ENCODE measurements around the gene EPC1.
"Not testable (repeated sequence)": the region's sequence is repeated elsewhere in the genome, so short reads cannot be mapped to it uniquely, and the experiment has no call there.

The EPC1 gene

GRCh38 chr10:32373031-32373430 lies 26.1 kb upstream of the EPC1 start:
- no peak overlapping the region for H3K27ac ChIP-seq
- H3K4me3 ChIP-seq, result no peak overlapping the region

DNA sequence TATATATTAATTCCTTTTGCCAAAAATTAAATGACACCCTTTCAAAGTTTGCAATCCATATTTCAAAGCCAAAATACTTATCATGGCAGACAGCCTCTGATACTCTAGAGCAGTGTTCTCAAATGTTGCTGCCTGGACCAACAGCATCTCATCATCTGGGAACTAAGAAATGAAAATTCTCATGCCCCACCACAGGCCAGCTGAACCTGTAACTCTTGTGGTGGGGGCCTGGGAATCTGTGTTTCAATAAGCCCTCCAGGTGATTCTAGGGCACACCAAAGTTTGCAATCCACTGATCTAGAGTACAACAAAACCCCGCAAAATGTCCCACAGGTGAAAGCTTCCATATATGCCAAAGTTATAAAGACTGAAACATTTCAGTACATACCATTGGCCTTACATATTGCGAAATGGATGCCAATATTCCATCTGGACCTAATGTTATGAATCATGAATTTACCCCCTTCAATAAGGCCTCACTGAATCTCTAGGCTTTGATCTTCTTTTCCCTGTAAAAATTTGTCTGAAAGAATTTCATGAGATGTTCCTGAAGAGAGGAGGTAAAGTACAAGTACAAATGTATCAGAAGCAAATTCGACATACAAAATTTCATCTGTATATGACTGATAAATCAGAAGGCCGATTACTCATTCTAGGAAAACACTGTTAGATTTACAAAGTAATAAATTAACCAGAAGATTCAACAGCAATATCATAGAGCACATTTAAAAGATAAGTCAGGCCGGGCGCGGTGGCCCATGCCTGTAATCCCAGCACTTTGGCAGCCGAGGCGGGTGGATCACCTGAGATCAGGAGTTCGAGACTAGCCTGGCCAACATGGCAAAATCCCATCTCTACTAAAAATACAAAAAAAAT lies 25.3 kb upstream of the EPC1 start:
- H3K27ac ChIP-seq, result no peak overlapping the region
- H3K4me3 ChIP-seq, result no peak overlapping the region

DNA sequence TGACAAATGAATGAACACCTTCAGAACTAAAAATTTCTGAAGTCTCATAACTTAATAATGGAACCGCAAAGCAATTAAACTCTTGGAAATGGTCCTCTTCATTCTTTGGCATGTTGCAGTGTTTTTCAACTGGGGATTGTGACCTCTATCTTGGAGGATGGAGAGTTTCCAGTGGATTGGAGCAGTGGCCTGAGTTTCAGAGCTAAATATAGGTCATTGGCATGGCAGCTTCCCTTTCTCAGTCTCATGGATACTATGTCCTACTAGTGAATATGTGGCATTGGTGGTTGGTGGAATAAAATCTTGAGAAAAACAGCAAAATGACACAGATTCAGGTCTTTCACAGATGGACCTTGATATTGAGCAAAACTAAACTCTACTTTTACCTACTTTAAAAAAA lies 24.1 kb upstream of the EPC1 start:
- no peak overlapping the region for H3K4me3 ChIP-seq
- H3K27ac ChIP-seq, result no peak overlapping the region

- no peak overlapping the region for H3K4me3 ChIP-seq
- H3K27ac ChIP-seq, result peak overlapping the region in 4 of 21 experiments; percentile 14 to 72 (median 58)
Measured at GRCh38 chr10:32367793-32368453, 21.0 kb upstream of the EPC1 start.

DNA sequence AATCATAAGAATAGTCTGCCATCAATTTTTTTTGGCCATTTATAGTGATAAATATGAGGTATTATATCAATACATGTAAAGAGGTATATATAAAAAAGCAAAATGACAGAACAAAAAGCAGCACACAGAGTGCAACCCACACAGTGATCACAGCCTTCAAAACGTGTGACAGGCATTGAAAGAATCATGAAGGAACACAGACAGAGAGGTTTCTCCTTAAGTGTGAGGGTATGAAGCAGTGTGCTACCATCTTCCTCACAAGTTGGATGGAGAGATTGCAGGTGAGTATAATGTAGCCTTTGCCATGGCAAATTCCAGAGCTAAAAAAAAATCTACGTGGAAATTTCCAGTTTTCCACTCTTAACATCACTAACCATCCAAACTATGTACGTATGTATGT lies 19.6 kb upstream of the EPC1 start:
- no peak overlapping the region for H3K4me3 ChIP-seq

DNA sequence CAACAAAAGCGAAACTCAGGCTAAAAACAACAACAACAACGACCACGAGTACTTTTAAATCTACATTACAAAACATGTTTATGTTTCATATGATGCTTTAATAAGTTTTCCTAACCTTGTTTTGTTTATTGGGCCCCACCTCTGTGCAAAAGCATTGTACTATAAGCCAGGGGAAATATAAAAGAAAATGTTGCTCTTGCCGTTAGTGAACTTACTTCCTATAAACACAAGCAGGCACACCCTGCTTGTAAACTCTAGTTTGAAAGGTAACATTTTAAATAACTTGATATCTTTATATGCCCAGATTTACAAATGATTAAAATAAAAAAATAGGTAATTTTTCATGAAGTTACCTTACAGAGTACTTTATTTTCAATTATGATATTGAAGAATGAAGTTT lies 19.2 kb upstream of the EPC1 start:
- Histone ChIP-seq H3K4me3 (no peak overlapping the region), H3K27ac (no peak overlapping the region)

More for the DNA sequence above, 19.6 kb upstream of the EPC1 start:
- H3K27ac ChIP-seq, result no peak overlapping the region

- H3K4me3 ChIP-seq, H3K27ac ChIP-seq: not testable (repeated sequence)
Measured at GRCh38 chr10:32365404-32365803, 18.4 kb upstream of the EPC1 start.

- no peak overlapping the region for H3K27ac ChIP-seq
- no peak overlapping the region for H3K4me3 ChIP-seq
Measured at GRCh38 chr10:32362571-32362970, 15.6 kb upstream of the EPC1 start.

- no peak overlapping the region for H3K27ac ChIP-seq
- no peak overlapping the region for H3K4me3 ChIP-seq
Measured at GRCh38 chr10:32360884-32361283, 13.9 kb upstream of the EPC1 start.

GRCh38 chr10:32360241-32360640 lies 13.3 kb upstream of the EPC1 start:
- no peak overlapping the region for H3K4me3 ChIP-seq
- no peak overlapping the region for H3K27ac ChIP-seq

GRCh38 chr10:32357056-32357735 lies 10.2 kb upstream of the EPC1 start:
- H3K27ac ChIP-seq, result peak overlapping the region in 1 of 21 experiments; percentile 62

DNA sequence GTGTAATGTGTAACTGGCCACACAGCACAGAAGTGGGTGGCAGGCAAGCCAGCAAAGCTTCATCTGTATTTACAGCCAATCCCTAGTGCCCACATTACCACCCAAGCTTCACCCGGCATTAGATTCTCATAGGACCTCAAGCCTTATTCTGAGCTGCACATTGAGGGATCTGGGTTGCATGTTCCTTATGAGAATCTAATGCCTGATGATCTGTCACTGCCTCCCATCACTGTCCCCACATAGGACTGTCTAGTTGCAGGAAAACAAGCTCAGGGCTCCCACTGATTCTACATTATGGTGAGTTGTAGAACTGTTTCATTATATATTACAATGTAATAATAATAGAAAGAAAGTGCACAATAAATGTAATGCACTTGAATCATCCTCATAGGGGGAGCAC lies 7.7 kb upstream of the EPC1 start:
- not testable (repeated sequence) for H3K27ac ChIP-seq, H3K4me3 ChIP-seq

More at GRCh38 chr10:32357056-32357735, 10.2 kb upstream of the EPC1 start:
- no peak overlapping the region for H3K4me3 ChIP-seq

GRCh38 chr10:32350811-32351350 lies 3.9 kb upstream of the EPC1 start:
- Histone ChIP-seq H3K27ac (no peak overlapping the region), H3K4me3 (no peak overlapping the region)

- Histone ChIP-seq H3K27ac (no peak overlapping the region), H3K4me3 (no peak overlapping the region)
Measured at GRCh38 chr10:32349968-32350738, 3.2 kb upstream of the EPC1 start.

DNA sequence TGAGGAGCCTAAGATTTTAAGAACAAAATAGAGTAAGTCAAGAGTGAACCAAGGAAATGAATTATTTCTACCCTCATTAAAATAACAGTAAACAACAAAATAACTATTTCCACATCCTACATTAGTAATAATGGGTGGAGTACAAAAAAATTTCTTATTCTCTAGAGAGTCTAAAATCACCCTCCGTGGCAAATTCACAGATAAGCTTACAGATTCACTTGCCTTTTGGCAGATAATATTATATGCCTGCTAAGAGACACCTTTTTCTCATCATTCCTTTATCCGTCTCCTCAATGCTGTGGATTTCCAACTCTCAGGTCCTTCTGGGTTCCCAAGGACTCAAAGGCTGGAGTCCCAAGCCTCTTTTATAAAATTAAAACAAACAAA lies 2.2 kb upstream of the EPC1 start:
- no peak overlapping the region for H3K4me3 ChIP-seq
- no peak overlapping the region for H3K27ac ChIP-seq

GRCh38 chr10:32348297-32349198 lies 1.6 kb upstream of the EPC1 start:
- Histone ChIP-seq H3K27ac (no peak overlapping the region), H3K4me3 (peak overlapping the region in 1 of 7 experiments; percentile 92)

GRCh38 chr10:32347363-32348022 lies 535 bp upstream of the EPC1 start:
- H3K4me3 ChIP-seq, result peak overlapping the region; percentile 69 to 98 (median 86)
- H3K27ac ChIP-seq, result peak overlapping the region; percentile 100

GRCh38 chr10:32346134-32346550 lies 816 bp downstream of the EPC1 start:
- Histone ChIP-seq H3K27ac (peak overlapping the region; percentile 100), H3K4me3 (peak overlapping the region; percentile 69 to 98 (median 86))
